HG03135 (cell line): ENCODE data around the gene APOBEC3B.
A peak's percentile ranks its signal among the peaks of the same experiment; 100 is the strongest.
"Not testable (repeated sequence)": the region's sequence is repeated elsewhere in the genome, so short reads cannot be mapped to it uniquely, and the experiment has no call there.

ENCODE experiments used
- ATAC-seq: cut with Tn5 transposase; IDR thresholded peaks from one replicate; pipeline ENCODE4 v1.9.1; 2021; ENCODE audit warnings: mild to moderate bottlenecking, moderate library complexity; ENCODE audit not compliant: unreplicated experiment

The APOBEC3B gene

GRCh38 chr22:38950527-38951295 lies 31.4 kb upstream of the APOBEC3B start:
- ATAC-seq: no peak

GRCh38 chr22:38951734-38952133 lies 30.4 kb upstream of the APOBEC3B start:
- no peak for ATAC-seq

GRCh38 chr22:38952281-38952993 lies 29.7 kb upstream of the APOBEC3B start:
- ATAC-seq: no peak

- no peak for ATAC-seq
Observed at GRCh38 chr22:38953091-38953490, 29.1 kb upstream of the APOBEC3B start.

GRCh38 chr22:38953577-38954413 lies 28.4 kb upstream of the APOBEC3B start:
- ATAC-seq: peak; percentile 66

GRCh38 chr22:38954414-38955043 lies 27.6 kb upstream of the APOBEC3B start:
- ATAC-seq: no peak

GRCh38 chr22:38955250-38955905 lies 26.8 kb upstream of the APOBEC3B start:
- ATAC-seq: no peak

- ATAC-seq: no peak
Observed at GRCh38 chr22:38955926-38956325, 26.2 kb upstream of the APOBEC3B start.

GRCh38 chr22:38956551-38956950 lies 25.6 kb upstream of the APOBEC3B start:
- ATAC-seq: no peak

- ATAC-seq: no peak
Observed at GRCh38 chr22:38957046-38957770, 24.9 kb upstream of the APOBEC3B start, which contains the start of gene APOBEC3A. Gene APOBEC3A, plus strand, starts transcription at chr22:38957609. Its CDS starts 83 bp downstream, at chr22:38957692.

- no peak for ATAC-seq
Observed at GRCh38 chr22:38957808-38958650, 24.1 kb upstream of the APOBEC3B start.

- not testable (repeated sequence) for ATAC-seq
Observed at GRCh38 chr22:38958651-38958943, 23.6 kb upstream of the APOBEC3B start.

- no peak for ATAC-seq
Observed at GRCh38 chr22:38959590-38959989, 22.6 kb upstream of the APOBEC3B start.

- ATAC-seq: not testable (repeated sequence)
Observed at GRCh38 chr22:38960673-38961072, 21.5 kb upstream of the APOBEC3B start.

GRCh38 chr22:38963291-38963738 lies 18.8 kb upstream of the APOBEC3B start:
- ATAC-seq: not testable (repeated sequence)

- ATAC-seq: no peak
Observed at GRCh38 chr22:38963872-38964271, 18.3 kb upstream of the APOBEC3B start.

GRCh38 chr22:38964306-38964705 lies 17.8 kb upstream of the APOBEC3B start:
- ATAC-seq: no peak

- no peak for ATAC-seq
Observed at GRCh38 chr22:38964989-38965388, 17.2 kb upstream of the APOBEC3B start.
